ENCODE measurements around the gene ZNF516.

ZNF516 gene

DNA sequence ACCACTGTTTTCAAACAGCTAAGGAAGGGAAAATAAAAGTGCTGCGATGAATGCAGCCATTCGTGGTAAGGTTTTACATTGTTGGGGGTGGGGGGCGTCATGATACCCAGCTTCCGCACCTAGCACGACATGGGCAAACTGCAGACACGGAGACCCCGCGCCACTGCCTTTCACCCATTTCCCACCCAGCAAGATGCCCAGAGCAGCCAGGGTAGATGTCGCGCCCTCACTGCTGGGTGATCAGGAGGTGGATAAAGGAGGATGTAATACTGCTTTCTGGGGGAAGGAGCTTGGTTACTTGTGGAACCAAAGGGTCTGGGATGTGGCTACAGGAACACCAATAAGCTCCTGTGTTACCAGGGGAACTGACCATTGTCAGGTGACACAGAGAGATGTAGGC, 138.4 kb downstream of the ZNF516 start:
- TF ChIP-seq, protein P1, sequence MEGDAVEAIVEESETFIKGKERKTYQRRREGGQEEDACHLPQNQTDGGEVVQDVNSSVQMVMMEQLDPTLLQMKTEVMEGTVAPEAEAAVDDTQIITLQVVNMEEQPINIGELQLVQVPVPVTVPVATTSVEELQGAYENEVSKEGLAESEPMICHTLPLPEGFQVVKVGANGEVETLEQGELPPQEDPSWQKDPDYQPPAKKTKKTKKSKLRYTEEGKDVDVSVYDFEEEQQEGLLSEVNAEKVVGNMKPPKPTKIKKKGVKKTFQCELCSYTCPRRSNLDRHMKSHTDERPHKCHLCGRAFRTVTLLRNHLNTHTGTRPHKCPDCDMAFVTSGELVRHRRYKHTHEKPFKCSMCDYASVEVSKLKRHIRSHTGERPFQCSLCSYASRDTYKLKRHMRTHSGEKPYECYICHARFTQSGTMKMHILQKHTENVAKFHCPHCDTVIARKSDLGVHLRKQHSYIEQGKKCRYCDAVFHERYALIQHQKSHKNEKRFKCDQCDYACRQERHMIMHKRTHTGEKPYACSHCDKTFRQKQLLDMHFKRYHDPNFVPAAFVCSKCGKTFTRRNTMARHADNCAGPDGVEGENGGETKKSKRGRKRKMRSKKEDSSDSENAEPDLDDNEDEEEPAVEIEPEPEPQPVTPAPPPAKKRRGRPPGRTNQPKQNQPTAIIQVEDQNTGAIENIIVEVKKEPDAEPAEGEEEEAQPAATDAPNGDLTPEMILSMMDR (IDR thresholded peaks at IDR 0.05; ENCODE audit: poor library complexity, severe bottlenecking) = no peak
- DNase-seq (ENCODE audit: low spot score) (no peak), ATAC-seq (ENCODE audit: low read depth) (no peak)
- H3K27me3 ChIP-seq (ENCODE audit: insufficient read depth, poor library complexity, severe bottlenecking) = no peaks in the 10 kb centered on the region
- peaks cover 9% of the 10 kb centered on the region for H3K4me1 ChIP-seq (ENCODE audit: insufficient read depth, poor library complexity, severe bottlenecking)
- H3K36me3 ChIP-seq (ENCODE audit: low read depth) = peaks cover 20% of the 10 kb centered on the region
- no peaks in the 10 kb centered on the region for H3K9me3 ChIP-seq (ENCODE audit: severe bottlenecking)
- no peak overlapping the region for H3K27ac ChIP-seq (ENCODE audit: poor library complexity, severe bottlenecking)
- no peak overlapping the region for H3K4me3 ChIP-seq (ENCODE audit: severe bottlenecking)

DNA sequence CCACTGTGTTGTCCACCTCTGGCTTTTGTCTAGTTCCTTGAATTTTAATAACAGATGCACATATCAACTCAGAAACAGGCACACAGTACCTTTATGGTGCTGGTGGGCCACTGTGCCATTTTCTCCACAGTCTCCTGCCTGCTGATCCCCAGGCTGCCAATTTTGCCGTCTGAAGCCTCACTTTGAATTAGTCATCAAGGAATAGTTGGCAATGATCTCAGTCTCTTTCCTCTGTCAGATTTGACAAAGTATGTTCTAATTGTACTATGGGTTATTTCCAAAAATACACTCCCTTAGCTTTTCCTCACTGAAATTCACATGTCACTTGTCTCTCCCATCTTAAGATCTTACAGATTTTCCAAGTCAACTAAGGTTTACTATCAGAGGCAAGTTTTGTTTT, 140.7 kb downstream of the ZNF516 start:
- no peaks in the 10 kb centered on the region for H3K27me3 ChIP-seq (ENCODE audit: insufficient read depth, poor library complexity, severe bottlenecking)
- H3K36me3 ChIP-seq (ENCODE audit: low read depth) = peaks cover 10% of the 10 kb centered on the region; the same call in 1 of the 2 replicates
- TF ChIP-seq, protein P1 (IDR thresholded peaks at IDR 0.05; ENCODE audit: poor library complexity, severe bottlenecking) = no peak
- peaks cover 11% of the 10 kb centered on the region for H3K4me1 ChIP-seq (ENCODE audit: insufficient read depth, poor library complexity, severe bottlenecking)
- no peak overlapping the region for H3K4me3 ChIP-seq (ENCODE audit: severe bottlenecking)
- no peaks in the 10 kb centered on the region for H3K9me3 ChIP-seq (ENCODE audit: severe bottlenecking)
- DNase-seq (ENCODE audit: low spot score) = no peak
- ATAC-seq (ENCODE audit: low read depth) = no peak
- H3K27ac ChIP-seq (ENCODE audit: poor library complexity, severe bottlenecking) = no peak overlapping the region

DNA sequence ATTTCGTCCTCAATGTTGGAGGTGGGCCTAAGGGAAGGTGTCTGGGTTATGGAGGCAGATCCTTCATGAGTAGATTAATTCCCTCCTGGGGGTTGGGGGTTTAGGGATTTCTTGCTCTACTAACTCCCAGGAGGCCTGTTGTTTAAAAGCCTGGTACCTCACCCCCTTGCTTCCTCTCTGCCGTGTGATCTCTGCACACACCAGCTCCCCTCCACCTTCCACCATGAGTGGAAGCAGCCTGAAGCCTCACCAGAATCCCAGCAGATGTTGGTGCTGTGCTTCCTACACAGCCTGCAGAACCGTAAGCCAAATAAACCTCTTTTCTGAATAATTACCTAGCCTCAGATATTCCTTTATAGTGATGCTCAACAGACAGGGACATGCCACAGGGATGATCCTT, 141.5 kb downstream of the ZNF516 start:
- no peak for ATAC-seq (ENCODE audit: low read depth)
- peaks cover 6% of the 10 kb centered on the region; the same call in 1 of the 2 replicates for H3K36me3 ChIP-seq (ENCODE audit: low read depth)
- no peaks in the 10 kb centered on the region for H3K27me3 ChIP-seq (ENCODE audit: insufficient read depth, poor library complexity, severe bottlenecking)
- TF ChIP-seq, protein P1 (IDR thresholded peaks at IDR 0.05; ENCODE audit: poor library complexity, severe bottlenecking) = no peak
- H3K27ac ChIP-seq (ENCODE audit: poor library complexity, severe bottlenecking) = no peak overlapping the region
- H3K4me3 ChIP-seq (ENCODE audit: severe bottlenecking) = no peak overlapping the region
- DNase-seq (ENCODE audit: low spot score) = no peak
- H3K9me3 ChIP-seq (ENCODE audit: severe bottlenecking) = no peaks in the 10 kb centered on the region
- peaks cover 11% of the 10 kb centered on the region for H3K4me1 ChIP-seq (ENCODE audit: insufficient read depth, poor library complexity, severe bottlenecking)

DNA sequence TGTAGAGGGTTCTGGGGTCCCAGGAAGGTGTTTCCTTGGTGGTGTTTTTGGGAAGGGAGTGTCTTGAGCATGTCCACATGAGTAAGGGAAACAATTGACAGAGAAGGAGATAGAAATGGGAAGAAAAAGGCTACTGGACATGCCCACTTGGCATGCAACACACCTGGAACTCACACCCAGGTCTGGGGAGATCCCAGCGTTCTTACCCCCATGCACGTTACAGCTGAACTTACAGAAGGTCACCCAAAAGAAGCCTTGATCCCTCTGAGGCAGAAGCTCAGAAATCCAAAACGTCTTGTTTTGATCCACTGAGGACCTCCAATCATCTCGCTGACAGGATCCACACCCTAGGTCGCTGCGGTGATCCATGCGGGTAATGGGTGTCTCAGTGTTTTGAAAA, 142.0 kb downstream of the ZNF516 start:
- TF ChIP-seq, protein P1 (IDR thresholded peaks at IDR 0.05; ENCODE audit: poor library complexity, severe bottlenecking) = no peak
- Histone ChIP-seq H3K4me3 (ENCODE audit: severe bottlenecking) (no peak overlapping the region), H3K27ac (ENCODE audit: poor library complexity, severe bottlenecking) (no peak overlapping the region), H3K4me1 (ENCODE audit: insufficient read depth, poor library complexity, severe bottlenecking) (peaks cover 11% of the 10 kb centered on the region), H3K27me3 (ENCODE audit: insufficient read depth, poor library complexity, severe bottlenecking) (no peaks in the 10 kb centered on the region), H3K9me3 (ENCODE audit: severe bottlenecking) (no peaks in the 10 kb centered on the region), H3K36me3 (ENCODE audit: low read depth) (peaks cover 2% of the 10 kb centered on the region; the same call in 1 of the 2 replicates)
- no peak for DNase-seq (ENCODE audit: low spot score)
- no peak for ATAC-seq (ENCODE audit: low read depth)

DNA sequence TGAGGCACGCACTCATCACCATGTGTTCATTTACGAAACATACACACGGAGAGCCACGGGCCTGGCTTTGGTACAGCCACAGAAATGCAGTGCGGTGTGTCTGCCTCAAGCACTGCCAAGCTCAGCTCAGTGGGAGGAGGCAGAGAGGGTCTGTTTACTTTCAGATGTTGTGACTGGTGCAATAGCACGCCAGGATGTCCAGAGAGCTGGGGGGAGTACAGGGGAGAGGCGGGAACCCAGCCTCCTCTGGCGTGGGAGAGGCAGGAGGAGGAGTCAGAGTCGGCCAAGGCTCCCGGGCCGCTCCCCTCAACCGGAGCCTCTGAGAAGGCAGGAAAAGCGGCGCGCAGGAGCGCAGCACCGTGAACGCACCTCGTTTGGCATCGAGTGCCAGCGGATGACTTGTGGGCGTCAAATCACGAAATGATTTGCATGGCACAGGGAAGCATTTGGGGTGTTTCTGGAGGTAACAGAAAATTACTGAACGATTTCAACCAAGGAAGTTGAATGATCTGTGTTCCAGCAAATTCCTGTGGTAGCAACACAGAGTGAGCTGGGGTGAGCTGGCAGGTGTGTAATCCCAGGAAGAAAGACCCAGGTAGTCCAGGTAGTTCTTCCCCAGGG, 143.0 kb downstream of the ZNF516 start:
- Histone ChIP-seq H3K27ac (ENCODE audit: poor library complexity, severe bottlenecking) (peak overlapping the region; percentile 0), H3K4me3 (ENCODE audit: severe bottlenecking) (no peak overlapping the region), H3K27me3 (ENCODE audit: insufficient read depth, poor library complexity, severe bottlenecking) (no peaks in the 10 kb centered on the region), H3K4me1 (ENCODE audit: insufficient read depth, poor library complexity, severe bottlenecking) (peaks cover 11% of the 10 kb centered on the region), H3K9me3 (ENCODE audit: severe bottlenecking) (no peaks in the 10 kb centered on the region), H3K36me3 (ENCODE audit: low read depth) (no peaks in the 10 kb centered on the region)
- DNase-seq (ENCODE audit: low spot score) (no peak), ATAC-seq (ENCODE audit: low read depth) (peak; percentile 93)
- TF ChIP-seq, protein P1 (IDR thresholded peaks at IDR 0.05; ENCODE audit: poor library complexity, severe bottlenecking) = no peak

Data from RWPE2 (cell line).